Raji (cell line): ENCODE data around the gene SIRT5.
A peak's percentile ranks its signal among the peaks of the same experiment; 100 is the strongest.

Experiments used
- POLR2A ChIP-seq: IDR thresholded peaks from 2 replicates; pipeline ENCODE4 v1.6.1; 2011; ENCODE audit warnings: low read depth, low read length, control low read depth; ENCODE audit not compliant: insufficient read depth

The SIRT5 gene

GRCh38 chr6:13574571-13575376 lies at the start of gene SIRT5:
TSS of gene SIRT5 (plus strand) at chr6:13574601. CDS start at chr6:13584111, 9,510 bp downstream.
- peak; percentile 84 for TF ChIP-seq POLR2A

DNA sequence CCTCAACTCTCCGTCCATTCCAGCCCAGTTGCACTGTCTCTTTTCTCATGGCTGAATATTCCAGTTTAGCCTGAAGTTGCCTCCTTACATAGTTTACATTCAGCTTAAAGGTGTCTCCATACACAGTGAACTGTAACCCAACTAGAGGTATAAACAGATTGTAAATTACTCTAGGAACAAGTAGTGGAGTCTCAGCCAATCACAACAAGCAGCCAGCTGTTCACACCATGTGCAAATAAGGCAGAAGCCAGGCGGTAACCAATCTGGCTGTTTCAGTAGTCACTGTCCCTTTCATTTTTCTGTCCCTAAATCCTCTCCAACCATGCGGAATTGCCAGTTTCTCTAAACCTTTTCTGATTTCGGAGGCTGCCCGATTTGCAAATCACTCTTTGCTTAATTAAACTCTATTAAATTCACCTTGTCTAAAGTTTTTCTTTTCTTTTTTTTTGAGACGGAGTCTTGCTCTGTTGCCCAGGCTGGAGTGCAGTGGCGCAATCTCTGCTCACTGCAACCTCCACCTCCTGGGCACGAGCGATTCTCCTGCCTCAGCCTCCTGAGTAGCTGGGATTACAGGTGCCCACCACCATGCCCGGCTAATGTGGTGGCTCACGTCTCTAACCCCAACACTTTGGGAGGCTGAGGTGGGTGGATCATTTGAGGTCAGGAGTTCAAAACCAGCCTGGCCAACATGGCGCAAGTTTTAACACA lies 49.4 kb upstream of the SIRT5 start:
- no peak for TF ChIP-seq POLR2A

GRCh38 chr6:13526357-13526726 lies 48.1 kb upstream of the SIRT5 start:
- TF ChIP-seq POLR2A: no peak

- TF ChIP-seq POLR2A: peak; percentile 51
These were observed 47.4 kb upstream of the SIRT5 start for GRCh38 chr6:13526727-13527670.

DNA sequence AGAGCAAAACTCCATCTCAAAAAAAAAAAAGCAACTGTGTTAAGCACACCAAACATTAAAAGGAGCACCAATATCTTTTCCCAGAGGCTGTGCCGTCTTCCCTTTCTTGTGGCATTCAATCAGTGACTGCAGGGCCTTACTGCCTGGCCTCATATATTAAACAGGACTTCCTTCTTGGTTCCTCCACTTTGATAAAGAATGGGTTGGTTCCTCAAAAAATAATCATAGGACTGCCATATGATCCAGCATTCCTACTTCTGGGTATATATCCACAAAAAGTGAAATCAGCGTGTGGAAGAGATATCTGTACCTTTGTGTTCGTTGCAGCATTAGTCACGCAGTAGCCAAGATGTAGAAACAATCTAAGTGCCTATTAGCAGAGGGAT lies 46.7 kb upstream of the SIRT5 start:
- TF ChIP-seq POLR2A: no peak

DNA sequence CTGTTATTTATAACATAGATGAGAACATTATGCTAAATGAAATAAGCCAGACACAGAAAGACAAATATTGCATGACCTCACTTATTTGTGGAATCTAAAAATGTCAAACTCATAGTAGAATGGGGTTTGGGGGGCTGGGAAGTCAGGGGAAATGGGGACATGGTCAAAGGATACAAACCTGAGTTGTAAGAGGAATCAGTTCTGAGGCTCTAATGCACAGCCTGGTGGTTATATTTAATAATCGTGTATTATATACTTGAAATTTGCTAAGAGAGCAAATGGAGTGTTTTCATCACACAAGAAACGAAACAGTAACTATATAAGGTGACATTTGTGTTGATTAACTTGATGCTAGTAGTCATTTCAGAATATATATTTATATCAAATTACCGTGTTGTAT lies 46.2 kb upstream of the SIRT5 start:
- TF ChIP-seq POLR2A: no peak

DNA sequence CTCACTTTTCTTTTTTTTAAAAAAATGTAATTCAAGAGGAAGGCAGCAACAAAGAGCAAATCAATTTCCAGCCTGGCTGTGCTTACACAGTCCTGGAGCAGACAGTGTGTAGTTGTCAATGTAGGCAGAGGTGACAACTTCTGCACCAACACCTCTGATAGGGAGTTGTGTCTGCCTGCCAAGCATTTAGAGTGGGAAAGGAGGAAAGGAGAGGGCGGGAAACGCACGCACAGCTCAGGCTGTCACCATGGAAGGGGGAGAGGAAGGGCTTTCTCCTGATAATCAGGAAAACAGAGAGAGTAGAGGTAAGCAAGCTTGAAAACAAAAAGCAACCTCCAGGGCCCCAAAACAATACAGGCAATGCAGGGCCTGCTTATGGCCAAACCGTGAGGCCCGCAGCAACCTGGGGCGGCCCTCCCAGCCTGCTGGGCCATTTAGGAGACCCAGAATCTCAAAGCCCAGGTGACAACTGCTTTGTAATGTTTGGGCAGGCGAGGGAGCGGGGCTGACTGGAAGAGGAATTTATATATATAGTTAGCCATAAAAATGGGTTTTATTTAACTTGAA lies 45.5 kb upstream of the SIRT5 start:
- no peak for TF ChIP-seq POLR2A

GRCh38 chr6:13531956-13532355 lies 42.4 kb upstream of the SIRT5 start:
- TF ChIP-seq POLR2A: no peak

GRCh38 chr6:13534536-13534935 lies 39.9 kb upstream of the SIRT5 start:
- no peak for TF ChIP-seq POLR2A

GRCh38 chr6:13535306-13535705 lies 39.1 kb upstream of the SIRT5 start:
- no peak for TF ChIP-seq POLR2A

DNA sequence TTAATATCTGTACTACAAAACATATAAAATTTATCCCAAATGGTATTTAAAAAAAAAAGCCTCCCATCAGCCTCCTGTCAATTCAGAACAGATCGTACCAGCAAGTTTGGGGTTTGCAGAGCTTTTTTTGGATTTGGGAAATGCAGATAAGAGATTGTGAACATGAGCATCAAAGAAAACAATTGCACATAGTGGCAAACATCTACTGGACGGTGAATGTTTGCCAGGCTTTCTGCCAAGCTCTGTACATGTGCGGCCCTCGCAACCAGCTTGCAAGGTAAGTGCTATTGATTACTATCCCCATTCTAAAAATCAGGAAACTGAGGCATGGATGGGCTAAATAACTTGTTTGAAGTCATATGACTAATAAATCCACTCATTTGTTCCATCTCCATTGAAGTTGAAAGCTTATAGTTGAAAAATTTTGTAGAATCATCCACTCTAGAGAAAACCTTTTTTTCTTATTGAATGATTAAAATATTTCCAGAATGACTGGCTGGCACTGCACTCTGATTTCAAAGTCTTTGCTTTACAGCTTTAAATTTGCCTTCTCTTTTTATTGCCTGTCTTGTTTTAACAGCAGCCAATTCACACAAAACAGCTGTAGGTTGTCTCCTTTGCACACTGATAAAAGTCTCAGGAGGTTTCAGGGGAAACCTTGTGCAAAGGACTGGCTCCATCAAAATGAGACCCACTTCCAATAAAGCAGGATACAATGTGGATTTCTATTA lies 37.4 kb upstream of the SIRT5 start:
- no peak for TF ChIP-seq POLR2A

GRCh38 chr6:13537527-13537897 lies 36.9 kb upstream of the SIRT5 start:
- no peak for TF ChIP-seq POLR2A

DNA sequence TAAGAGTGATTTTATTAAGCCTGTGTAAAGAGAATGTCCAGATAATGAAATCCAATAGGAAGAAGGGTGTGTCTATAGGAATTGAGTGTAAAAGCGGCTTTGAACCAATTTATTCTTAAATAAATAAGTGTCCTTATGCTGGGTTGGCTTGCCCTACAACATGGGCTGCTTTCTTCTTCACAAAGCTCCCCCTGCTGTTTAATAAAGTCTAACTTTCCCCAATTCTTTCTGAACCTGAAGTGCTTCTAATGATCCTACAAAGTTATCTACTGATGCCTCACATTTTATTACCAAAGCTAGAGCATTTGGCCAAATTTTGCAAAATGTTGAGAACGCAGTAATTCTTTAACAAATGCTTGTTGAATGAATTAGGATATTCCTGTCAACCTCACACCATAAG lies 36.3 kb upstream of the SIRT5 start:
- no peak for TF ChIP-seq POLR2A

- TF ChIP-seq POLR2A: no peak
These were observed 35.8 kb upstream of the SIRT5 start for GRCh38 chr6:13538600-13538999.
